HCT116 (cell line): ENCODE results near the gene CHST11. TPM values are rescaled to one million over a fixed set of nuclear protein-coding genes. Genes with fewer than 3 reads are reported as not detected.

Source experiments
- ATAC-seq: fragments of 200-7000 bp; cut with Tn5 transposase; 2 replicates; pipeline ENCODE4 v1.9.1; 2020; ENCODE audit warnings: mild to moderate bottlenecking, moderate library complexity
- BruUV-seq: library from RNA; stranded (reverse); fragments of 400-500 nt; replicated peaks from 2 replicates; lab custom pipeline; 2021; lab: Mats Ljungman, UMichigan
- CTCF ChIA-PET: fragments of 300-600 bp; sonication (Branson Sonifier 250); formaldehyde crosslinking; loops from one replicate; lab custom pipeline; 2021; ENCODE audit warnings: antibody characterized with exemption; lab: Charles Lee
- POLR2A ChIA-PET: fragments of 300-600, 350-600 bp; sonication (Branson Sonifier 250); formaldehyde crosslinking; loops from one replicate; lab custom pipeline; 2021; ENCODE audit warnings: antibody characterized with exemption; lab: Charles Lee
- RAD21 ChIA-PET, 2 experiments: fragments of 300-600 bp; sonication (Branson Sonifier 250); formaldehyde crosslinking; loops; one replicate each; lab custom pipeline; 2023; ENCODE audit warnings: low total read pairs in 2 of 2; ENCODE audit not compliant: uncharacterized antibody in 2 of 2, unreplicated experiment in 2 of 2, low non-redundant PET in 1 of 2; lab: Charles Lee
- DNase-seq: peaks from one replicate; pipeline ENCODE4 v3.0.0-alpha.2; 2010; ENCODE audit warnings: low read depth, low spot score
- H2AFZ ChIP-seq: fragments of 200-600 bp; shearing (Covaris generic), sonication (generic); 2 replicates; pipeline ENCODE4 v1.6.1; 2017; ENCODE audit warnings: low read depth, mixed run types, mixed read lengths, antibody characterized with exemption, low read length; ENCODE audit not compliant: poor library complexity, severe bottlenecking
- H3K27ac ChIP-seq: 2 replicates; pipeline ENCODE4 v1.5.1; 2012; ENCODE audit warnings: low read depth, low read length
- H3K27me3 ChIP-seq: fragments of 200-600 bp; sonication (generic); 2 replicates; pipeline ENCODE4 v1.6.1; 2016; ENCODE audit warnings: mixed run types, low read length, mixed read lengths; ENCODE audit not compliant: insufficient read depth
- H3K36me3 ChIP-seq, 2 experiments: fragments of 200-500 bp in 1 of 2; fragments of 200-600 bp in 1 of 2; sonication (Bioruptor generic) in 1 of 2; sonication (generic) in 1 of 2; 2 replicates each; pipeline versions ENCODE4 v1.5.1 to v1.6.1; 2014 to 2016; ENCODE audit warnings: low read length in 2 of 2, inconsistent platforms in 1 of 2, mixed read lengths in 1 of 2, mixed run types in 1 of 2; ENCODE audit not compliant: insufficient read depth in 2 of 2, control insufficient read depth in 1 of 2
- H3K4me1 ChIP-seq, 2 experiments: fragments of 200-600 bp in 1 of 2; sonication (generic) in 1 of 2; 2 replicates each; pipeline versions ENCODE4 v1.5.1 to v1.6.1; 2012 to 2017; ENCODE audit warnings: low read length in 2 of 2, inconsistent platforms in 1 of 2, mild to moderate bottlenecking in 1 of 2, mixed read lengths in 1 of 2, mixed run types in 1 of 2, moderate library complexity in 1 of 2; ENCODE audit not compliant: insufficient read depth in 2 of 2, control insufficient read depth in 1 of 2
- H3K4me2 ChIP-seq: fragments of 200-600 bp; sonication (generic); 2 replicates; pipeline ENCODE4 v1.6.1; 2017; ENCODE audit warnings: mixed run types, low read length, mixed read lengths
- H3K4me3 ChIP-seq, 2 experiments: fragments of 200-600 bp in 1 of 2; sonication (generic) in 1 of 2; replicated peaks in 1 of 2; 2 replicates each; pipeline ENCODE4 v1.5.1; 2011 to 2016; ENCODE audit warnings: low read length in 2 of 2, control low read depth in 1 of 2, low read depth in 1 of 2, mild to moderate bottlenecking in 1 of 2, mixed read lengths in 1 of 2, mixed run types in 1 of 2
- H3K79me2 ChIP-seq: fragments of 200-600 bp; sonication (generic); 2 replicates; pipeline ENCODE4 v1.6.1; 2017; ENCODE audit warnings: mild to moderate bottlenecking, mixed run types, low read length, moderate library complexity, mixed read lengths; ENCODE audit not compliant: insufficient read depth
- H3K9ac ChIP-seq: fragments of 200-600 bp; sonication (generic); 2 replicates; pipeline ENCODE4 v1.6.1; 2016; ENCODE audit warnings: low read length, mixed read lengths
- H3K9me2 ChIP-seq: fragments of 200-600 bp; sonication (generic), shearing (Covaris generic); 2 replicates; pipeline ENCODE4 v1.6.1; 2017; ENCODE audit warnings: mixed run types, mild to moderate bottlenecking, moderate library complexity; ENCODE audit not compliant: insufficient read depth
- H3K9me3 ChIP-seq, 2 experiments: fragments of 200-500 bp in 1 of 2; fragments of 200-600 bp in 1 of 2; sonication (Bioruptor generic) in 1 of 2; sonication (generic) in 1 of 2; 2 replicates each; pipeline ENCODE4 v1.6.1; 2014 to 2017; ENCODE audit warnings: low read length in 2 of 2, mixed read lengths in 2 of 2, inconsistent platforms in 1 of 2, low read depth in 1 of 2, mild to moderate bottlenecking in 1 of 2, mixed run types in 1 of 2, moderate library complexity in 1 of 2; ENCODE audit not compliant: control insufficient read depth in 1 of 2, insufficient read depth in 1 of 2
- H4K20me1 ChIP-seq: fragments of 200-600 bp; sonication (generic), shearing (Covaris generic); 2 replicates; pipeline ENCODE4 v1.6.1; 2017; ENCODE audit warnings: mixed run types, mild to moderate bottlenecking, moderate library complexity; ENCODE audit not compliant: insufficient read depth
- ELF1 ChIP-seq: IDR thresholded peaks from 2 replicates; pipeline ENCODE4 v1.6.1; 2012; ENCODE audit warnings: low read depth, borderline replicate concordance
- FOSL1 ChIP-seq: IDR thresholded peaks from 2 replicates; pipeline ENCODE4 v1.6.1; 2012; ENCODE audit warnings: low read depth
- POLR2A ChIP-seq: IDR thresholded peaks from 2 replicates; pipeline ENCODE4 v1.7.0; 2011; ENCODE audit warnings: borderline replicate concordance; ENCODE audit not compliant: insufficient read depth, insufficient read length; ENCODE audit errors: extremely low read depth
- POLR2AphosphoS5 ChIP-seq: IDR thresholded peaks from 2 replicates; pipeline ENCODE4 v1.6.1; 2011; ENCODE audit warnings: mild to moderate bottlenecking, low read depth, low read length, moderate library complexity
- ZFX ChIP-seq: fragments of 450-650 bp; IDR thresholded peaks from 2 replicates; pipeline ENCODE4 v1.6.1; 2017
- intact Hi-C: fragments of 100-400 bp; cut with micrococcal nuclease; formaldehyde crosslinking; loops from 2 replicates; pipeline ENCODE4 v1.10.0; 2022
- total RNA-seq: library from RNA; stranded (reverse); gene quantifications from one replicate; pipeline ENCODE4 v1.2.1, GENCODE V29; 2021; ENCODE audit not compliant: unreplicated experiment
- TF ChIP-seq, protein P1 (sequence below): IDR thresholded peaks from 2 replicates; pipeline ENCODE4 v1.6.1; 2012; ENCODE audit warnings: low read depth
- TF ChIP-seq, protein P2 (sequence below): IDR thresholded peaks from 2 replicates; pipeline ENCODE4 v1.6.1; 2012

The CHST11 gene
- total RNA-seq, 1 experiment from 2014 or later = 10.1 TPM

DNA sequence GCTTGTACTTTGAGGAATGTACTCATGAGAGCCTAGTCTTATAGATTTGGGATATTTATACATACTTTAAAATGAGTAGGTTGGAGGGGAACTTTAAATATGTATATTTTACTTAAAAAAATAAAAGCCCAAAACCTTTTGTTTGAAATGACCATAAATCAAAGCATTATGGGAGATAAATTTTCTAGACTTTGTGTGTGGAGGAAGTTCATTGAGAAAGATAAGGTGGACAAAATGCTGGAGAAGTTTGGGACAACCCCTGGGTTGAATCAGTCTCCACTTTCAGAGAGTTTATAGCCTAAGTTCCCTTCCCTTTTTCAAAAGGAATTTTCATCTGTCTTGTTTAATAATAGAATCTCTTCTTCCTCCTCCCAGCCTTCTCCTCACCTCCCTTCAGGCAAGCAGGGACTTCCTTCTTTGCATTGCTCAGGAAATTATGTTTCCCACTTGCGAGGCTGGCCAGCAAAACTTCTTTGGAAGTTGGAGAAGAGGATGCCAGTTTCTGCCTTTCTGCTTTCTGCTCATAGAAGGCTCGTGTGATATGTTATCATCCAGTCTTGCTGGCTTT lies 54.2 kb downstream of the CHST11 start:
- POLR2A ChIA-PET = no interaction called here
- no peaks in the 10 kb centered on the region for H3K27me3 ChIP-seq
- no peaks in the 10 kb centered on the region for H3K79me2 ChIP-seq
- no TSS peak for BruUV-seq
- H2AFZ ChIP-seq = no peak overlapping the region
- TF ChIP-seq, protein P1, sequence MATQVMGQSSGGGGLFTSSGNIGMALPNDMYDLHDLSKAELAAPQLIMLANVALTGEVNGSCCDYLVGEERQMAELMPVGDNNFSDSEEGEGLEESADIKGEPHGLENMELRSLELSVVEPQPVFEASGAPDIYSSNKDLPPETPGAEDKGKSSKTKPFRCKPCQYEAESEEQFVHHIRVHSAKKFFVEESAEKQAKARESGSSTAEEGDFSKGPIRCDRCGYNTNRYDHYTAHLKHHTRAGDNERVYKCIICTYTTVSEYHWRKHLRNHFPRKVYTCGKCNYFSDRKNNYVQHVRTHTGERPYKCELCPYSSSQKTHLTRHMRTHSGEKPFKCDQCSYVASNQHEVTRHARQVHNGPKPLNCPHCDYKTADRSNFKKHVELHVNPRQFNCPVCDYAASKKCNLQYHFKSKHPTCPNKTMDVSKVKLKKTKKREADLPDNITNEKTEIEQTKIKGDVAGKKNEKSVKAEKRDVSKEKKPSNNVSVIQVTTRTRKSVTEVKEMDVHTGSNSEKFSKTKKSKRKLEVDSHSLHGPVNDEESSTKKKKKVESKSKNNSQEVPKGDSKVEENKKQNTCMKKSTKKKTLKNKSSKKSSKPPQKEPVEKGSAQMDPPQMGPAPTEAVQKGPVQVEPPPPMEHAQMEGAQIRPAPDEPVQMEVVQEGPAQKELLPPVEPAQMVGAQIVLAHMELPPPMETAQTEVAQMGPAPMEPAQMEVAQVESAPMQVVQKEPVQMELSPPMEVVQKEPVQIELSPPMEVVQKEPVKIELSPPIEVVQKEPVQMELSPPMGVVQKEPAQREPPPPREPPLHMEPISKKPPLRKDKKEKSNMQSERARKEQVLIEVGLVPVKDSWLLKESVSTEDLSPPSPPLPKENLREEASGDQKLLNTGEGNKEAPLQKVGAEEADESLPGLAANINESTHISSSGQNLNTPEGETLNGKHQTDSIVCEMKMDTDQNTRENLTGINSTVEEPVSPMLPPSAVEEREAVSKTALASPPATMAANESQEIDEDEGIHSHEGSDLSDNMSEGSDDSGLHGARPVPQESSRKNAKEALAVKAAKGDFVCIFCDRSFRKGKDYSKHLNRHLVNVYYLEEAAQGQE = no peak
- no peak for TF ChIP-seq POLR2AphosphoS5
- no peak for TF ChIP-seq ZFX
- no peak for TF ChIP-seq FOSL1
- TF ChIP-seq, protein P2, sequence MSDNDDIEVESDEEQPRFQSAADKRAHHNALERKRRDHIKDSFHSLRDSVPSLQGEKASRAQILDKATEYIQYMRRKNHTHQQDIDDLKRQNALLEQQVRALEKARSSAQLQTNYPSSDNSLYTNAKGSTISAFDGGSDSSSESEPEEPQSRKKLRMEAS = no peak
- TF ChIP-seq ELF1 = no peak
- no peak for TF ChIP-seq POLR2A
- TF ChIP-seq, all 23 proteins: peak for 0
- no peaks in the 10 kb centered on the region for H3K36me3 ChIP-seq
- H3K4me1 ChIP-seq = 0 out of 4 replicates have a peak, but pooled peaks cover 0 to 3% of the 10 kb centered on the region in 2 experiments
- H3K9ac ChIP-seq = no peak overlapping the region
- ChIA-PET RAD21 (no interaction called here), CTCF (no interaction called here)
- H3K4me3 ChIP-seq = no peak overlapping the region
- H3K4me2 ChIP-seq = no peak overlapping the region
- ATAC-seq (no peak), DNase-seq (no peak)
- no peaks in the 10 kb centered on the region for H4K20me1 ChIP-seq
- intact Hi-C loops = no loop called here
- no peaks in the 10 kb centered on the region for H3K9me2 ChIP-seq
- H3K9me3 ChIP-seq = no peaks in the 10 kb centered on the region
- no peak overlapping the region for H3K27ac ChIP-seq
